SK-N-SH (cell line): ENCODE measurements around the gene CARMIL3. TPM values are rescaled to one million over a fixed set of nuclear protein-coding genes. Genes with fewer than 3 reads are reported as not detected.

Experiments
- CTCF ChIA-PET: fragments of 300-600, 350-600 bp; formaldehyde crosslinking; extraction: SDS; loops from one replicate; lab custom pipeline; 2021; lab: Yijun Ruan, JAX
- POLR2A ChIA-PET: fragments of 350-600 bp; sonication (Branson Sonifier 250); formaldehyde crosslinking; extraction: SDS; loops from one replicate; lab custom pipeline; 2020; ENCODE audit warnings: antibody characterized with exemption, inconsistent platforms; lab: Yijun Ruan, JAX
- DNase-seq: peaks from one replicate; pipeline ENCODE4 v3.0.0; 2012
- H2AFZ ChIP-seq: fragments of 200-600 bp; sonication (generic); 2 replicates; pipeline ENCODE4 v1.8.1; 2016; ENCODE audit warnings: antibody characterized with exemption, mild to moderate bottlenecking, low read depth
- H3F3A ChIP-seq: fragments of 200-600 bp; sonication (generic); replicated peaks from 2 replicates; pipeline ENCODE3; 2016; ENCODE audit warnings: antibody characterized with exemption, mild to moderate bottlenecking; ENCODE audit not compliant: insufficient read depth
- H3K27ac ChIP-seq, 2 experiments: fragments of 200-500 bp in 1 of 2; fragments of 200-600 bp in 1 of 2; sonication (Bioruptor generic) in 1 of 2; sonication (generic), shearing (Covaris generic) in 1 of 2; 2 replicates each; pipeline versions ENCODE4 v1.5.1 to v1.6.1; 2014 to 2016; ENCODE audit warnings: low read depth in 2 of 2, inconsistent platforms in 1 of 2, low read length in 1 of 2, mild to moderate bottlenecking in 1 of 2, mixed read lengths in 1 of 2
- H3K27me3 ChIP-seq: fragments of 200-600 bp; sonication (generic), shearing (Covaris generic); 2 replicates; pipeline ENCODE4 v1.6.1; 2016; ENCODE audit warnings: mixed run types; ENCODE audit not compliant: insufficient read depth
- H3K36me3 ChIP-seq, 2 experiments: fragments of 200-500 bp in 1 of 2; fragments of 200-600 bp in 1 of 2; sonication (Bioruptor generic) in 1 of 2; sonication (generic) in 1 of 2; replicated peaks in 1 of 2; 2 replicates each; pipeline versions ENCODE3 to v1.5.1; 2014 to 2016; ENCODE audit warnings: low read length in 1 of 2, mild to moderate bottlenecking in 1 of 2; ENCODE audit not compliant: insufficient read depth in 2 of 2, control insufficient read depth in 1 of 2
- H3K4me1 ChIP-seq, 2 experiments: fragments of 200-500 bp in 1 of 2; fragments of 200-600 bp in 1 of 2; sonication (Bioruptor generic) in 1 of 2; sonication (generic), shearing (Covaris generic) in 1 of 2; 2 replicates each; pipeline versions ENCODE4 v1.5.1 to v1.6.1; 2014 to 2016; ENCODE audit warnings: low read depth in 1 of 2, low read length in 1 of 2, mixed run types in 1 of 2; ENCODE audit not compliant: insufficient read depth in 2 of 2, control insufficient read depth in 1 of 2
- H3K4me2 ChIP-seq: fragments of 200-600 bp; sonication (generic), shearing (Covaris generic); 2 replicates; pipeline ENCODE4 v1.6.1; 2017; ENCODE audit warnings: mixed run types
- H3K4me3 ChIP-seq, 2 experiments: fragments of 200-500 bp in 1 of 2; fragments of 200-600 bp in 1 of 2; sonication (Bioruptor generic) in 1 of 2; sonication (generic), shearing (Covaris generic) in 1 of 2; 2 replicates each; pipeline versions ENCODE4 v1.5.1 to v1.8.1; 2014 to 2016; ENCODE audit warnings: low read depth in 2 of 2, inconsistent platforms in 1 of 2, low read length in 1 of 2, mild to moderate bottlenecking in 1 of 2, mixed read lengths in 1 of 2, moderate library complexity in 1 of 2
- H3K79me2 ChIP-seq: fragments of 200-600 bp; sonication (generic); 2 replicates; pipeline ENCODE4 v1.8.1; 2017; ENCODE audit warnings: mild to moderate bottlenecking; ENCODE audit not compliant: insufficient read depth
- H3K9ac ChIP-seq: fragments of 200-600 bp; sonication (generic); 2 replicates; pipeline ENCODE4 v1.6.1; 2017; ENCODE audit warnings: mixed run types
- H3K9me2 ChIP-seq: fragments of 200-600 bp; sonication (generic); 2 replicates; pipeline ENCODE4 v1.6.1; 2017; ENCODE audit warnings: mixed run types
- H3K9me3 ChIP-seq: fragments of 200-600 bp; sonication (generic); 2 replicates; pipeline ENCODE4 v1.6.1; 2017; ENCODE audit warnings: mixed run types, mild to moderate bottlenecking, moderate library complexity
- H4K20me1 ChIP-seq: fragments of 200-600 bp; sonication (generic); 2 replicates; pipeline ENCODE4 v1.6.1; 2017; ENCODE audit warnings: mild to moderate bottlenecking, mixed run types; ENCODE audit not compliant: insufficient read depth
- CHD2 ChIP-seq: fragments of 150-350 bp; IDR thresholded peaks from 2 replicates; pipeline ENCODE4 v1.6.1; 2018; ENCODE audit warnings: low read length; ENCODE audit not compliant: partially characterized antibody
- ELF1 ChIP-seq: IDR thresholded peaks from 2 replicates; pipeline ENCODE4 v1.4.0; 2012
- EZH2phosphoT487 ChIP-seq: fragments of 200-600 bp; sonication (generic); IDR thresholded peaks from 2 replicates; pipeline ENCODE4 v1.6.1; 2017; ENCODE audit warnings: low read depth, mixed run types, mild to moderate bottlenecking, antibody characterized with exemption, moderate library complexity, borderline replicate concordance
- FOSL2 ChIP-seq: IDR thresholded peaks from 2 replicates; pipeline ENCODE4 v1.4.0; 2012; ENCODE audit warnings: low read depth, mild to moderate bottlenecking, moderate library complexity, borderline replicate concordance
- FOXJ3 ChIP-seq: sonication (generic); formaldehyde crosslinking; IDR thresholded peaks from 2 replicates; pipeline ENCODE4 v1.5.1; 2020; ENCODE audit warnings: mild to moderate bottlenecking, missing genetic modification reagents
- GABPA ChIP-seq: IDR thresholded peaks from 2 replicates; pipeline ENCODE4 v1.4.0; 2012; ENCODE audit warnings: low read depth, mild to moderate bottlenecking
- GATA2 ChIP-seq: sonication (generic); formaldehyde crosslinking; IDR thresholded peaks from 2 replicates; pipeline ENCODE4 v1.5.0; 2020; ENCODE audit warnings: mild to moderate bottlenecking, missing genetic modification reagents
- JUND ChIP-seq: IDR thresholded peaks from 2 replicates; pipeline ENCODE4 v1.4.0; 2012
- MXI1 ChIP-seq: IDR thresholded peaks from 2 replicates; pipeline ENCODE4 v1.6.1; 2012; ENCODE audit warnings: mild to moderate bottlenecking, low read depth, low read length, improper control_type of control experiment
- NFIC ChIP-seq: IDR thresholded peaks from 2 replicates; pipeline ENCODE4 v1.4.0; 2012; ENCODE audit warnings: borderline replicate concordance
- NRF1 ChIP-seq: IDR thresholded peaks from 2 replicates; pipeline ENCODE4 v1.6.1; 2012; ENCODE audit warnings: low read depth, mild to moderate bottlenecking, low read length
- POLR2AphosphoS5 ChIP-seq: IDR thresholded peaks from 2 replicates; pipeline ENCODE4 v1.6.1; 2012; ENCODE audit warnings: low read depth, low read length
- RCOR1 ChIP-seq: fragments of 150-350 bp; IDR thresholded peaks from 2 replicates; pipeline ENCODE4 v1.6.1; 2017; ENCODE audit warnings: antibody characterized with exemption, low read length
- RFX5 ChIP-seq: IDR thresholded peaks from 2 replicates; pipeline ENCODE4 v1.6.1; 2012; ENCODE audit warnings: mild to moderate bottlenecking, improper control_type of control experiment, low read length
- RXRA ChIP-seq: IDR thresholded peaks from 2 replicates; pipeline ENCODE4 v1.4.0; 2012; ENCODE audit warnings: low read depth, mild to moderate bottlenecking, borderline replicate concordance
- SIN3A ChIP-seq: IDR thresholded peaks from 2 replicates; pipeline ENCODE4 v1.6.1; 2012; ENCODE audit warnings: low read depth, mild to moderate bottlenecking, low read length, moderate library complexity, borderline replicate concordance
- SMC3 ChIP-seq: IDR thresholded peaks from 2 replicates; pipeline ENCODE4 v1.6.1; 2012; ENCODE audit warnings: low read depth, low read length, improper control_type of control experiment
- TAF1 ChIP-seq: IDR thresholded peaks from 2 replicates; pipeline ENCODE4 v1.6.1; 2012; ENCODE audit warnings: low read depth, mild to moderate bottlenecking, low read length, moderate library complexity, borderline replicate concordance
- TCF12 ChIP-seq: IDR thresholded peaks from 2 replicates; pipeline ENCODE4 v1.4.0; 2012
- WGBS: methylation state at CpG from one replicate; pipeline ENCODE4 v1.1.6; 2017; ENCODE audit warnings: low lambda C conversion rate; 5-methylcytosine and 5-hydroxymethylcytosine counted together
- polyA plus RNA-seq, 3 experiments: library from polyadenylated mRNA; depleted of rRNA; stranded (reverse); fragments of >200 nt; gene quantifications; 2 replicates each; pipeline ENCODE4 v1.2.3, GENCODE V29; 2012
- TF ChIP-seq, protein P1 (sequence below): fragments of 150-350 bp; IDR thresholded peaks from 2 replicates; pipeline ENCODE4 v1.6.1; 2016; ENCODE audit warnings: mild to moderate bottlenecking, low read depth, low read length
- TF ChIP-seq, protein P2 (sequence below): IDR thresholded peaks from 2 replicates; pipeline ENCODE4 v1.4.0; 2012; ENCODE audit warnings: low read depth
- TF ChIP-seq, protein P3 (sequence below): IDR thresholded peaks from 2 replicates; pipeline ENCODE4 v1.4.0; 2012; ENCODE audit warnings: low read depth, borderline replicate concordance
- TF ChIP-seq, protein P4 (sequence below): fragments of 150-350 bp; IDR thresholded peaks from 2 replicates; pipeline ENCODE4 v1.6.1; 2017; ENCODE audit warnings: antibody characterized with exemption, low read length, low read depth, borderline replicate concordance
- TF ChIP-seq, protein P5 (sequence below): IDR thresholded peaks from 2 replicates; pipeline ENCODE4; 2012
- TF ChIP-seq, protein P6 (sequence below): fragments of 200-600 bp; sonication (generic); IDR thresholded peaks from 2 replicates; pipeline ENCODE4 v1.6.1; 2017; ENCODE audit warnings: antibody characterized with exemption, mild to moderate bottlenecking, moderate library complexity

The CARMIL3 gene
- polyA plus RNA-seq, 1 of the 3 experiments (the other 2 are of a cell fraction) = 0.43 TPM

DNA sequence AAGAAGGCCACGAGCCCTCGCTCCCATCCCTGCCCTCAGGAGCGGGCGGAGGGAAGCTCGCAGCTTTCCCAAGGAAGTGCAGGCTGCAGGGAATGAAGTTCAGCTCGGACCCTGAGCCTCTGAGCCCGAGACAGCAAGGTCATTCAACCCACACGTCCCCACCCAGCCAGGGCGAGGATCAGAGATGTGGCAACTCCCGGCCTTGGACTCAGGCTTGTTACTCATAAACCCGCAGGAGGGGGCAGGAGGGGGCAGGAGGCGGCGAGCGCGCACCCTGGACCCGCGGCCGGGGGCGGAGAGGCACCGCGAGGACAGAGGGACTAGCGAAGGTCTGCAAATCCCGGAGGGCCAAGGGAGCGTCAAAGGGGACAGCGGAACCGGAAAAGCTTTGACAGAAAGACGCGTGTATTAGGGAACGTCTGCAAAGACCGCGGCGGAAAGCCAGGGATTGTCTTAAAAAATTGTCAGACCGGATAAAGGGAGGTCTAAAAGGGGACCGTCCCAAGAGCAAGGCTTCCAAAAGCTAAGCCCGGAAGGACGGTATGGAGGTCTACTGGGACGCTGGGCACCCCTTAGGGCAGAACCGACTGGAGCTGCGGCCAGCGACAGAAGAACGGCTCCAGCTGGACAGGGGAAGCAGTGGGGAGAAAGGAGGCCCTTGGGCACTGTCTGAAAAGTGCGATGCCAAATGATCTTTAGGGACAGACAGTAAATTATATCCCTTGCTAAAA is 62.2 kb downstream of the CARMIL3 start:
- Histone ChIP-seq H3K79me2 (peaks cover 6% of the 10 kb centered on the region; the same call in 1 of the 2 replicates), H3K4me2 (peak overlapping the region; percentile 90), H3K27ac (peak overlapping the region; percentile 97 to 99), H2AFZ (peak overlapping the region; percentile 74), H4K20me1 (no peaks in the 10 kb centered on the region), H3K9ac (peak overlapping the region; percentile 91), H3K4me3 (peak overlapping the region; percentile 71 to 88), H3F3A (peaks cover 11% of the 10 kb centered on the region), H3K4me1 (peaks cover 10 to 17% of the 10 kb centered on the region in 2 experiments), H3K27me3 (no peaks in the 10 kb centered on the region), H3K36me3 (peaks cover 11 to 23% of the 10 kb centered on the region in 2 experiments), H3K9me3 (no peaks in the 10 kb centered on the region), H3K9me2 (no peaks in the 10 kb centered on the region)
- ChIA-PET CTCF (interaction anchor here (0.8 to 3.8 kb wide), 14 partner anchors 21 to 525 kb away, joined by 3 to 25 read pairs (median 3); partner anchors contain the start of genes CARMIL3, IPO4, IRF9 and PCK2), POLR2A (interaction anchor here (0.8 to 3.2 kb wide), 20 partner anchors 8 to 793 kb away, joined by 3 to 28 read pairs (median 6); partner anchors contain the start of genes CARMIL3, EMC9, FITM1 and IRF9)
- peak; percentile 79 for DNase-seq
- 1% methylated on average over 26 of the region's 42 CpGs for WGBS
- TF ChIP-seq TCF12 (no peak; the same call in 1 of the 2 replicates), NRF1 (no peak), RXRA (no peak), SMC3 (no peak), GABPA (peak; percentile 78), CHD2 (peak; percentile 22), MXI1 (peak; percentile 86), ELF1 (peak; percentile 59; the same call in 1 of the 2 replicates), TAF1 (peak; percentile 72), EZH2phosphoT487 (no peak), RFX5 (no peak), FOXJ3 (CRISPR knock-in tag) (no peak), NFIC (no peak), FOSL2 (no peak), GATA2 (CRISPR knock-in tag) (no peak), JUND (no peak), SIN3A (no peak; the same call in 1 of the 2 replicates), POLR2AphosphoS5 (no peak; the same call in 1 of the 2 replicates), RCOR1 (no peak)
- TF ChIP-seq, protein P1, sequence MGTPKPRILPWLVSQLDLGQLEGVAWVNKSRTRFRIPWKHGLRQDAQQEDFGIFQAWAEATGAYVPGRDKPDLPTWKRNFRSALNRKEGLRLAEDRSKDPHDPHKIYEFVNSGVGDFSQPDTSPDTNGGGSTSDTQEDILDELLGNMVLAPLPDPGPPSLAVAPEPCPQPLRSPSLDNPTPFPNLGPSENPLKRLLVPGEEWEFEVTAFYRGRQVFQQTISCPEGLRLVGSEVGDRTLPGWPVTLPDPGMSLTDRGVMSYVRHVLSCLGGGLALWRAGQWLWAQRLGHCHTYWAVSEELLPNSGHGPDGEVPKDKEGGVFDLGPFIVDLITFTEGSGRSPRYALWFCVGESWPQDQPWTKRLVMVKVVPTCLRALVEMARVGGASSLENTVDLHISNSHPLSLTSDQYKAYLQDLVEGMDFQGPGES = peak; percentile 53
- TF ChIP-seq, protein P2, sequence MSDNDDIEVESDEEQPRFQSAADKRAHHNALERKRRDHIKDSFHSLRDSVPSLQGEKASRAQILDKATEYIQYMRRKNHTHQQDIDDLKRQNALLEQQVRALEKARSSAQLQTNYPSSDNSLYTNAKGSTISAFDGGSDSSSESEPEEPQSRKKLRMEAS = peak; percentile 85
- TF ChIP-seq, protein P3, sequence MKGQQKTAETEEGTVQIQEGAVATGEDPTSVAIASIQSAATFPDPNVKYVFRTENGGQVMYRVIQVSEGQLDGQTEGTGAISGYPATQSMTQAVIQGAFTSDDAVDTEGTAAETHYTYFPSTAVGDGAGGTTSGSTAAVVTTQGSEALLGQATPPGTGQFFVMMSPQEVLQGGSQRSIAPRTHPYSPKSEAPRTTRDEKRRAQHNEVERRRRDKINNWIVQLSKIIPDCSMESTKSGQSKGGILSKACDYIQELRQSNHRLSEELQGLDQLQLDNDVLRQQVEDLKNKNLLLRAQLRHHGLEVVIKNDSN = no peak
- TF ChIP-seq, protein P4, sequence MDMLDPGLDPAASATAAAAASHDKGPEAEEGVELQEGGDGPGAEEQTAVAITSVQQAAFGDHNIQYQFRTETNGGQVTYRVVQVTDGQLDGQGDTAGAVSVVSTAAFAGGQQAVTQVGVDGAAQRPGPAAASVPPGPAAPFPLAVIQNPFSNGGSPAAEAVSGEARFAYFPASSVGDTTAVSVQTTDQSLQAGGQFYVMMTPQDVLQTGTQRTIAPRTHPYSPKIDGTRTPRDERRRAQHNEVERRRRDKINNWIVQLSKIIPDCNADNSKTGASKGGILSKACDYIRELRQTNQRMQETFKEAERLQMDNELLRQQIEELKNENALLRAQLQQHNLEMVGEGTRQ = no peak
- TF ChIP-seq, protein P5, sequence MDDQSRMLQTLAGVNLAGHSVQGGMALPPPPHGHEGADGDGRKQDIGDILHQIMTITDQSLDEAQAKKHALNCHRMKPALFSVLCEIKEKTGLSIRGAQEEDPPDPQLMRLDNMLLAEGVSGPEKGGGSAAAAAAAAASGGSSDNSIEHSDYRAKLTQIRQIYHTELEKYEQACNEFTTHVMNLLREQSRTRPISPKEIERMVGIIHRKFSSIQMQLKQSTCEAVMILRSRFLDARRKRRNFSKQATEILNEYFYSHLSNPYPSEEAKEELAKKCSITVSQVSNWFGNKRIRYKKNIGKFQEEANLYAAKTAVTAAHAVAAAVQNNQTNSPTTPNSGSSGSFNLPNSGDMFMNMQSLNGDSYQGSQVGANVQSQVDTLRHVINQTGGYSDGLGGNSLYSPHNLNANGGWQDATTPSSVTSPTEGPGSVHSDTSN = no peak
- TF ChIP-seq, protein P6, sequence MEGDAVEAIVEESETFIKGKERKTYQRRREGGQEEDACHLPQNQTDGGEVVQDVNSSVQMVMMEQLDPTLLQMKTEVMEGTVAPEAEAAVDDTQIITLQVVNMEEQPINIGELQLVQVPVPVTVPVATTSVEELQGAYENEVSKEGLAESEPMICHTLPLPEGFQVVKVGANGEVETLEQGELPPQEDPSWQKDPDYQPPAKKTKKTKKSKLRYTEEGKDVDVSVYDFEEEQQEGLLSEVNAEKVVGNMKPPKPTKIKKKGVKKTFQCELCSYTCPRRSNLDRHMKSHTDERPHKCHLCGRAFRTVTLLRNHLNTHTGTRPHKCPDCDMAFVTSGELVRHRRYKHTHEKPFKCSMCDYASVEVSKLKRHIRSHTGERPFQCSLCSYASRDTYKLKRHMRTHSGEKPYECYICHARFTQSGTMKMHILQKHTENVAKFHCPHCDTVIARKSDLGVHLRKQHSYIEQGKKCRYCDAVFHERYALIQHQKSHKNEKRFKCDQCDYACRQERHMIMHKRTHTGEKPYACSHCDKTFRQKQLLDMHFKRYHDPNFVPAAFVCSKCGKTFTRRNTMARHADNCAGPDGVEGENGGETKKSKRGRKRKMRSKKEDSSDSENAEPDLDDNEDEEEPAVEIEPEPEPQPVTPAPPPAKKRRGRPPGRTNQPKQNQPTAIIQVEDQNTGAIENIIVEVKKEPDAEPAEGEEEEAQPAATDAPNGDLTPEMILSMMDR = no peak
